ENCODE measurements around the gene KCNN3.

The KCNN3 gene

GRCh38 chr1:154719586-154720327 is 150.3 kb downstream of the KCNN3 start:
- DNase-seq = no peak

GRCh38 chr1:154718566-154718965 is 151.5 kb downstream of the KCNN3 start:
- no peak for DNase-seq

DNA sequence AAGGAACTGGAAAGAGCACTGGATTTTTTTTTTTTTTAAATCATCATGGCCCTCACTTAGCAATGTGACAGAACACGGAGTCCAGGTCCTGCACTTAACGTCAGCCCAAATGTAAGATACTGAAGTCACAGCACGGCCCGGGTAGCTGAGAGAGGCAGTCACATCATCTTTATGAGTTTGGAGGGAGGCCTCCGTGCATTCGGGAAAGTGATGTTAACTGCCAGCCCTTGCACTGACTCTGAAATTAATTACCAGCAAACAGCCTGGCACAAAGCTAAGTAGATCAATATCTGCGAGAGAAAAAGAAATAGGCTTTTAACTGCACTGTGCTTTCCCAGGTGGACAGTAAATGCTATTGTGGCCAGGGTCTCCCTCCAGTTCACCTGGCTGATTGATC is 152.6 kb downstream of the KCNN3 start:
- no peak for DNase-seq

GRCh38 chr1:154716614-154717527 is 153.2 kb downstream of the KCNN3 start:
- DNase-seq = peak; percentile 89

GRCh38 chr1:154716011-154716410 is 154.1 kb downstream of the KCNN3 start:
- no peak for DNase-seq

- no peak for DNase-seq
These were observed 154.7 kb downstream of the KCNN3 start for GRCh38 chr1:154715385-154715784.

DNA sequence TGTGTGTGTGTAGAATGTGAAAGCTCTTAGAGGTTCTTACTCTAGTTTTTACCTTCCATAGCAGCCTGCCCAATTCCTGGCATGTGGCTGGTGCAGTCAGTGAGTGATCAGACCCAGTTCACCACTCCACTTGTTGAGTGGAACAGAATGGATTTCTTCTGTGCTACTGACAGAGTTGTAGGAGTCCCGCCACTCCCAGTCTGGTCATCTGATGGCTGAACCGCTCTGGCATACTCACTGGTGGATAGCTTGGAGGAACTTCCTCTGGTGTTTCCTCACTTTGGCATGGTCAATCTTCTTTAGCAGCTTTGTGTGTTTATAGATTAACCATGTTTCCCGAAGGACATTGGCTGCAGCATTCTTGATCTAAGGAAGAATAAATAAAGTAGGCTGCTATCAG is 155.4 kb downstream of the KCNN3 start:
- no peak for DNase-seq

DNA sequence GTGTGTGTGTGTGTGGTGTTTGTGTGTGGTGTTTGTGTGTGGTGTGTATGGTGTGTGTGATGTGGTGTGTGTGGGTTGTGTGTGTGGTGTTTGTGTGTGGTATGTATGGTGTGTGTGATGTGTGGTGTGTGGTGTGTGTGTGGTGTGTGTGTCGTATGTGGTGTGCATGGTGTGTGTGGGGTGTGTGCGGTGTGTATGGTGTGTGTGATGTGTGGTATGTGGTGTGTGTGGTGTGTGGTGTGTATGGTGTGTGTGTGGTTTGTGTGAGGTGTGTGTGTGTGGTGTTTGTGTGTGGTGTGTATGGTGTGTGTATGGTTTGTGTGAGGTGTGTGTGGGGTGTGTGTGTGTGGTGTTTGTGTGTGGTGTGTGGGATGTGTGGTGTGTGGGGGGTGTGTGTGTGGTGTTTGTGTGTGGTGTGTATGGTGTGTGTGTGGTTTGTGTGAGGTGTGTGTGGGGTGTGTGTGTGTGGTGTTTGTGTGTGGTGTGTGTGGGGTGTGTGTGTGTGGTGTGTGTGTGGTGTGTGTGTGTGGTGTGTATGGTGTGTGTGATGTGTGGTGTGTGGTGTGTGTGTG is 155.9 kb downstream of the KCNN3 start:
- no peak for DNase-seq

DNA sequence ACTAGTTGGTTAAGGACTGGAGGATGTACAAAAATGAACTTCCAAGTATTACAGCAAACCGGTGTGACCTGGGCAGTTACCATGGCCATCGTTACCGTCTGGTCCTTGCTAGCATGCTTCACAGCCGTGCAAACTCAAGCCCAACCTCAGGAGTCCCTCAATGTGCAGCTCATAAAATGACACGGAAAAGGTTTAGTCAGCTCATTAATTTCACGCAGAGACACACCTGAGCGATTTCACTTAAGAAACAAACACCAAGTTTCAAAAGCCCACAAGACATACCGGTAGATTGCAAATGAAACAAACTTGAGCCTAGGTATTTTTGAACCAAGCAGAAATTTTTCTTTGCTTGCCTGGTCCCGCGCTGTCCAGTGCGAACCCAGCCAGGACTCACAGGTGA is 157.1 kb downstream of the KCNN3 start:
- no peak for DNase-seq

GRCh38 chr1:154712166-154712810 is 157.8 kb downstream of the KCNN3 start:
- no peak for DNase-seq

GRCh38 chr1:154711416-154711815 is 158.7 kb downstream of the KCNN3 start:
- no peak for DNase-seq

DNA sequence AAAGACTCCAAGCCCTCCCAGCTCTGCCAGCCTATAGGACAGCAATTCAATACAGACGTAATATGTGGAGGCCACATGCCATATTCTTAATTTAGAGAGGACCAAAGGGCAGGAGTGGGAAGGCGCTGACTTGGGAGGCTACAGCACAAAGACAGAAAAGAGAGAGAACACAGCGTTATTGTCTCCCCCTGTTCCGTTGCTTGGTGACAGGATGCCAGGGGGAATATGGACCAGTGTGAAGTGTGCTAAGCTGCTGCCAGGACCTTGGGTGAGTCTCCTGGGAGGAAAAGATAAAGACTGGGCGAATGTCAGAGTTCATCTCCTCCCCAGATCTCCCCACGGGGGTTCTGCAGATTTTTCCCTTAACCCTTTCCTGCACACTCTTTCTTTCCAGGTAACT is 160.0 kb downstream of the KCNN3 start:
- DNase-seq = no peak

DNA sequence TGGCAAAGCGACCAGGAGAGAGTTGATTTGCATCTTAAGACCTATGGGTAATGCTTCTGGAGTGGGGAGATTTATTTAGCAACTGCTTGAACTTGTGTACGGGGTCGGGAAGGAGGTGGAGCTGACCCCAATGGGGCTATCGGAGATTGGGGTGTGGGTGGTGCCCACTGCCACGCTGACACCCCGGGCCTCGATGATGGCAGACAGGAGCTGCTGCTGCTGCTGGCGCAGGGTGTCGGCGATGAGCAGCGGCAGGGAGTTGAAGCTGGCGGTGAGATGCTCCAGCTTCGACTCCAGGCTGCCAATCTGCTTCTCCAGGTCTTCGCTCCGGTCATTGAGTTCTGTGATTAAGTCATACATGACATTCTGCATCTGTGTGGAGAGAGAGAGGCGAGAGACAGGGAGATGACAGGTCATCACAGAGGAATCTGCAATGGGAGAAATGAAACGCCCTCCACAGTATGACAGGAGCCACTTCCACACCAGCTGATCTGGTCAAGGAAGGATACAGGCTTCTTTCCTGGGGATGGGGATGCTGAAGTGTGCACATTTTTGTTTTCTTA is 162.1 kb downstream of the KCNN3 start:
- no peak for DNase-seq

DNA sequence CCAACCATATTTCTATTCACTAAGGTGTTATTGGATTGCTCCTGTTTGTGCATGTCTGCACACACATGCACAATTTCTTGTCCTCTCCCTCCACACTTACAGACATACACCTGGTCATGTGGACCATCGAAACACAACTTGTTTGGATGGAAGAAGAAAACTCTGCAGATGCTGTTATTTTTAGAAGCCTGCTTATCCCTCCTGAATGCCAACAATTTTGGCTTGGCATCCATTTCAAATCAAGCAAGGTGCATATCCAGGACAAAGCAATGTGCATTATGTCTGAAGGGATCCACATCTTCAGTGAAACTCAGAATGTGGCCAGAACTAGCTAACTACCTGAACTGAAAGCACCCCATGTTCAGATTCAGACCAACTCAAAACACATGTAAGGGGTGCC is 163.2 kb downstream of the KCNN3 start:
- DNase-seq = no peak

GRCh38 chr1:154705544-154705943 is 164.5 kb downstream of the KCNN3 start:
- no peak for DNase-seq

GRCh38 chr1:154703170-154703569 is 166.9 kb downstream of the KCNN3 start:
- no peak for DNase-seq

DNA sequence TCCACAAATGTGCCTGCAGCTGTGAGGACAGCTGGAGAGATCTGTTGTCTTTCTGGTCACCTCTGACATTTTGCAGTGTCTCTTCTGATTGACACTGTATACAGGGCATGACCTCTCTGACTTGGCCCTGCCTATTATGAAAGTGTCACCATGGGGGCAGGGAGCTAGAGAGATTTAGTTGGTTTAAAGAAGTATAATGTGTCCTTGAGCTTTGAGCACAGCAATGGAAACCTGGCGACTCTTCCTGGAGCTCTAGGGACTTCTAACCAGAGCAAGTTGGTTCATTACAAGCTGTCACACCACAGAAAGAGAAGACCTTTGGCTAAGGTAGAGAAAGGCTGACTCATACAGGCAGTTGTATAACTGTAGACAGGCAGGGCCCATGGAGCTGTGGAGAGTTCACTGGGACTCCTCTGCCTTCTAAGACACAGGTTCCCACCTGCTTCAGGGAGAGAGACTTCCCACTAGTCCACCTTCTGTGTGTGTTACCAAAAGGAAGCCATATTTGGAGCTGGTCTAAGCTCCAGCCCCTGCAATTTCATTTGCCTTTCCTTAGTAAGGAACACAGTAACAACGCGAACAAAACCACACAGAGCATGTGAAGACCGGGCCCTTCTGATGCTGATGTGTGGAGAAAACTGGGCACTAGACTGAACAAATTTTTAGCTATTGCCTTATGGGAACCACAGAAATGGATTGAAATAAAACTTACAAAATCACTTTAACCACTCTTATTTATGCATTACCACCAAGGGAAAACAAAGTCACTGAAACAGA is 171.6 kb downstream of the KCNN3 start:
- DNase-seq = no peak

DNA sequence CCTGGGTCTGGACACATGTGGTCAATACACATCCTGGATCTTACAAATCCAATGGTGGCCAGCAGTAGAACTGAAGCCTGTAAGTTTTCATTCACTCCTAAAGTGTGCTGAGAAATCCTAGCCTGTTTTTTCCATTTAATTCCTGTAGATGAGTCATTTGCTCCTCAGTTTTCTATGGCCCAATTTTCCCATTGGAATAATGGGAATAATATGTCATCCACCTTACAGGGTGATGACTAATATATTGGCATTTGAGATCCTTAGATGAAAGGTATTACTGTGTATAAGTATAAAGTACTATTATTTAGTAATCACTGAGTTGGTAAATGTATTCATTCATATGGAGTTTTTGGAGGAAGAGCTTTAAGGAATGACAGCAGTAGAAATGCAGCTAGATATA is 172.4 kb downstream of the KCNN3 start:
- DNase-seq = no peak

- DNase-seq = no peak
These were observed 173.6 kb downstream of the KCNN3 start for GRCh38 chr1:154696456-154696855.

DNA sequence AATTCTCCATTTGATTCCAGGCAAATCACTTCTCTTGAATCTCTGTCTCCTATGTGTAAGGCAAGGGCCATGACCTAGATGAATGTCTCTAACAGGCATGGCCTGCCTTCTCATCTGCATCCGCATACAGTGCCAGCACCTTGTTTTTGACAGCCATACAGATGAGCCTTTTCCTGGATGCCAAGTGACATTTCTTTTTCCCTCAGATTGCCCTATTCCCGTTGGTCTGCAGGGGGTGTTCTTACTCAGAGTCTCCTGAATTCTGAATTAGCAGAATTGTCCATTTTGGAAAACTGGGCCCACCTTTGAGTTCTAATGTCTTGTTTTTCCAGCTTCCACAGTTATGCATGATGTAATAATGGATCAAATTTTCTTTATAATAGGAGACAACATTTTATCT is 174.1 kb downstream of the KCNN3 start:
- DNase-seq = no peak

DNA sequence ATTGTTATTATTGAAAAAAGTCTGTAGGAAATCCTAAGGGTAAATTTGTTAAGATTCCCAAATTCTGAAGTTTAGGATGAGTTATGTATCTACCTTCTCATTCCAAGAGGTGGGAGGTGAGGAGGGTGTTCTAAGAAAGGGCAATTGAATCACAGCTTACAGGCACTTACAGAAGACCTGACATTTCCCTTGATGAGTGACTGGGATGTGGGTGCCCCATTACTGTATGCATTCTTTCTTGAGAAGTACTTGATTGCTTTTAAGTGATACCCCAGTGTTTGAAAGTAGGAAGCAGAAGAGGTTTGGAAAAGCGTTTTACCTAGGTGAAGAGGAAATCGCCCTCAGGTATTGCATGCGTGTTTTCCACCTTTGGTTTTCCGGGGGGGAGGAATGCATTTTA is 175.1 kb downstream of the KCNN3 start:
- DNase-seq = no peak

DNA sequence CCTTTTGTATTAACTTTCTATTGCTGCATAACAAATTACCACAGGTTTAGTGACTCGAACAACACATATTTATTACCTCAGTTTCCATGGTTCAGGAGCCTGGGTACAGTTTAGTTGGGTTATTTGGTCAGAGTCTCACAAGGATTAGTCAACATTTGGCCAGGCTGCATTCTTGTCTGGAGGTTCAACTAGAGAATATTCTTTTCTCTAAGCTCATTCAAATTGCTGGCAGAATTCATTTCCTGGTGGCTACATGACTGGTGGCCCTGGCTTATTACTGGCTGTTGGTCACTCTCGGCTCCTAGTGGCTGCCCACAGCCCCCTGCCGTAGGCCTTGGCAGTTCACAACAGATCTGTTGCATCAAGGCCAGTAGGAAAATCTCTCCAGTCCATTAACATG is 181.0 kb downstream of the KCNN3 start:
- no peak for DNase-seq

Data from DMS153 (cell line).